ENCODE results near the gene CABCOCO1.

DNA sequence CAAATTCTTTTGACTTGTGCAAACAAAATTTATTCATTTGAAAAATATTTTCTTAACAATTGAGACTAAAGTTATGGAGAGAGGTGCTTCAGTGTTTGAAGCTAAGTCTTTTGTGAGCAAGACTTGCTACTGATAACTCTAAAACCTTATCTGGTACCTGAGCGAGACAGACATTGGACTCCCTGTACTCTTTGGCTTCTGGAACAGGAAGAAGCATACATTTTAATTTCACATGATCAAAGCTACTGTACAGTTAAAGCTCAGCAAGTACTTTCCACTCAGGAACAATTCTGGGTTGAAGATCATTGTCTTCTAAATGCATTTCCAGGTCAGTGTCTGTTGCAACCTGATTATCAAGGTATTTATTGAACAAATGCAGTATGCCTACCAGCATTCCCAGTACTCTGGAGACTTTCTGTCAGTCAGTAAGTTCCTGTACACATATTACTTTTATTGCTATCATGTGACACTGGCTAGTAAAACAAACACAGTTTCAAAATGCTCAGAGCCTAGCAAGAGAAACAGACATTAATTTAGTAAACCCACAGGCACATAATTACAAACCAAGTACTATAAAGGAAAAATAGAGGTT, 42.4 kb downstream of the CABCOCO1 start:
- TF ChIP-seq, protein P1, sequence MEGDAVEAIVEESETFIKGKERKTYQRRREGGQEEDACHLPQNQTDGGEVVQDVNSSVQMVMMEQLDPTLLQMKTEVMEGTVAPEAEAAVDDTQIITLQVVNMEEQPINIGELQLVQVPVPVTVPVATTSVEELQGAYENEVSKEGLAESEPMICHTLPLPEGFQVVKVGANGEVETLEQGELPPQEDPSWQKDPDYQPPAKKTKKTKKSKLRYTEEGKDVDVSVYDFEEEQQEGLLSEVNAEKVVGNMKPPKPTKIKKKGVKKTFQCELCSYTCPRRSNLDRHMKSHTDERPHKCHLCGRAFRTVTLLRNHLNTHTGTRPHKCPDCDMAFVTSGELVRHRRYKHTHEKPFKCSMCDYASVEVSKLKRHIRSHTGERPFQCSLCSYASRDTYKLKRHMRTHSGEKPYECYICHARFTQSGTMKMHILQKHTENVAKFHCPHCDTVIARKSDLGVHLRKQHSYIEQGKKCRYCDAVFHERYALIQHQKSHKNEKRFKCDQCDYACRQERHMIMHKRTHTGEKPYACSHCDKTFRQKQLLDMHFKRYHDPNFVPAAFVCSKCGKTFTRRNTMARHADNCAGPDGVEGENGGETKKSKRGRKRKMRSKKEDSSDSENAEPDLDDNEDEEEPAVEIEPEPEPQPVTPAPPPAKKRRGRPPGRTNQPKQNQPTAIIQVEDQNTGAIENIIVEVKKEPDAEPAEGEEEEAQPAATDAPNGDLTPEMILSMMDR (conservative IDR thresholded peaks at IDR 0.05 in 1 of 2, IDR thresholded peaks at IDR 0.05 in 1 of 2; ENCODE audit: extremely low read depth in 1 of 2, insufficient read depth in 1 of 2, low read depth in 1 of 2, low read length in 2 of 2): no peak
- TF ChIP-seq EZH2 (IDR thresholded peaks at IDR 0.05; ENCODE audit: borderline replicate concordance, low read length): no peak

All from mammary epithelial cell (primary cell).